Measurements from ENCODE around the gene CDK14. TPM values are rescaled to one million over a fixed set of nuclear protein-coding genes. Genes with fewer than 3 reads are reported as not detected.

Gene CDK14
- total and polyA plus RNA-seq, 5 donors from 2014 or later, result 0.58 to 4.0 (median 2.3) TPM

DNA sequence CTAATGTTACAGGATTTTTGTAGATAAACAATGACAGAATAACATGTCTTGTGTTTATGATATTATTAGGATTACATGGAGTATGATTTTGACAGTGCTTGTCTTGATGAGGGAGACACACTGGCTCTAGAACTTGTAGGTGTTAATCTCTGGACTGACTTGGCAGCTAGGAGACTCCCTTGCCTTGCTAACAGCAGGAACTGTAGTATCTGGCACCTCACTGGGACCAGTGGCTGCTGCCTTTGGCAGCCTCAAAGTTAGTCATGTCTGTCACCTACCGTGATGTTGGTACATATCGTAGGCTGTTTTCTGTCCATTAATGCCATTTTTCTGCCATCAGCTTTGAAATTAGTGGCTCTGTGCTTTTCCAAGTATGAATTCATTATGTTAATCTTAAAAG is 261.5 kb downstream of the CDK14 start:
- no peaks in the 10 kb centered on the region for H3K4me1 Mint-ChIP-seq
- H3K27ac Mint-ChIP-seq, result no peak overlapping the region
- no peak overlapping the region for H3K4me3 Mint-ChIP-seq
- no peaks in the 10 kb centered on the region for H3K27me3 Mint-ChIP-seq
- H3K36me3 Mint-ChIP-seq, result no peaks in the 10 kb centered on the region
- Histone ChIP-seq H3K27me3 (ENCODE audit: control insufficient read depth, insufficient read depth, low read length) (no peaks in the 10 kb centered on the region), H3K36me3 (ENCODE audit: control insufficient read depth, insufficient read depth, low read length) (no peaks in the 10 kb centered on the region), H3K27ac (ENCODE audit: insufficient read depth, low read length, poor library complexity, severe bottlenecking) (no peak overlapping the region), H3K9me3 (ENCODE audit: control insufficient read depth in 2 of 2, low read length in 2 of 2) (no peaks in the 10 kb centered on the region), H3K4me1 (ENCODE audit: control insufficient read depth, insufficient read depth, low read length, poor library complexity, severe bottlenecking) (no peaks in the 10 kb centered on the region), H3K4me3 (ENCODE audit: low read depth, low read length) (no peak overlapping the region)
- ATAC-seq (ENCODE audit: low read depth in 2 of 2), result no peak
- peaks cover 0 to 4% (median 0%) of the 10 kb centered on the region in 7 donors for H3K9me3 Mint-ChIP-seq
- no peak for DNase-seq

DNA sequence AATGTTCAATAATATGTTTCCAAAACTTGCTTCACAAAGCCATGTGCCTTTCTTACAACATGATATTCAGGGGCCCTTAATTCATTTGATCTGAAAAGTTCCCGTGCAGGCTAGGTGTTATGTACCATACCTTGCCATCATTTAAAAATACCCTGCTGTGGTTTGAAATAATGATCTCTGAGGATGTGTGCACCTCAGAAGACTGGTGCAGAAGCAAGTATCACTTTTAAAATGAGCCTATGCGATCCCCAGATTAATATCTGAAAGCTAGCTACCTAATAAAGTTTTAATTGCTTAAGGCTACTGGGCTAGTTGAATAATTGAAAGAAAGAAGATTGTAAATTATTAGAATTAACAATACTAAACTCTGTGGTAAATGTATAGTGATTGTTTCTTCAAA is 262.4 kb downstream of the CDK14 start:
- H3K4me1 ChIP-seq (ENCODE audit: control insufficient read depth, insufficient read depth, low read length, poor library complexity, severe bottlenecking), result no peaks in the 10 kb centered on the region
- H3K9me3 ChIP-seq (ENCODE audit: control insufficient read depth in 2 of 2, low read length in 2 of 2), result no peaks in the 10 kb centered on the region
- no peak overlapping the region for H3K27ac ChIP-seq (ENCODE audit: insufficient read depth, low read length, poor library complexity, severe bottlenecking)
- H3K36me3 ChIP-seq (ENCODE audit: control insufficient read depth, insufficient read depth, low read length), result no peaks in the 10 kb centered on the region
- no peak for ATAC-seq (ENCODE audit: low read depth in 2 of 2)
- Mint-ChIP-seq H3K4me1 (no peaks in the 10 kb centered on the region), H3K4me3 (no peak overlapping the region), H3K27ac (no peak overlapping the region), H3K27me3 (no peaks in the 10 kb centered on the region), H3K36me3 (no peaks in the 10 kb centered on the region), H3K9me3 (peaks cover 0 to 3% (median 0%) of the 10 kb centered on the region in 7 donors)
- H3K4me3 ChIP-seq (ENCODE audit: low read depth, low read length), result no peak overlapping the region
- H3K27me3 ChIP-seq (ENCODE audit: control insufficient read depth, insufficient read depth, low read length), result no peaks in the 10 kb centered on the region
- no peak for DNase-seq

DNA sequence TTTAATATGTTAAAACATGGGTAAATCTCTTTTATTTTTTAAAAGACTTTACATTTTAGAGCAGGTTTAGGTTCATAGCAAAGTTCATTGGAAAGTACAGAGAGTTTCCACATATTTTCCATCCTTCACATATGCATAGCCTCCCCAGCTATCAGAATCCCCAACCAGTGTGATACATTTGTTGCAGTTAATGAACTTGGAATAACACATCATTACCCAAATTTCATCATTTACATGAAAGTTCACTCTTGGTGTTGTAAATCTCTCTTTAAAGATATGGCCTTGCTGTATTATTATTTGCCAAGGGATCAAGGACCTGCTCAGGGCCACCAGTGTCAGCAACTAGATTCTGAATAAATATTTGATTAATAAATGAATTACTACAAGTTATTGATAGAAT is 263.4 kb downstream of the CDK14 start:
- Mint-ChIP-seq H3K4me1 (no peaks in the 10 kb centered on the region), H3K36me3 (no peaks in the 10 kb centered on the region), H3K27ac (no peak overlapping the region), H3K27me3 (no peaks in the 10 kb centered on the region), H3K4me3 (no peak overlapping the region), H3K9me3 (peaks cover 0 to 3% (median 0%) of the 10 kb centered on the region in 7 donors)
- DNase-seq, result no peak
- no peak for ATAC-seq (ENCODE audit: low read depth in 2 of 2)
- no peak overlapping the region for H3K4me3 ChIP-seq (ENCODE audit: low read depth, low read length)
- no peak overlapping the region for H3K27ac ChIP-seq (ENCODE audit: insufficient read depth, low read length, poor library complexity, severe bottlenecking)
- no peaks in the 10 kb centered on the region for H3K36me3 ChIP-seq (ENCODE audit: control insufficient read depth, insufficient read depth, low read length)
- no peaks in the 10 kb centered on the region for H3K4me1 ChIP-seq (ENCODE audit: control insufficient read depth, insufficient read depth, low read length, poor library complexity, severe bottlenecking)
- H3K9me3 ChIP-seq (ENCODE audit: control insufficient read depth in 2 of 2, low read length in 2 of 2), result no peaks in the 10 kb centered on the region
- H3K27me3 ChIP-seq (ENCODE audit: control insufficient read depth, insufficient read depth, low read length), result no peaks in the 10 kb centered on the region

DNA sequence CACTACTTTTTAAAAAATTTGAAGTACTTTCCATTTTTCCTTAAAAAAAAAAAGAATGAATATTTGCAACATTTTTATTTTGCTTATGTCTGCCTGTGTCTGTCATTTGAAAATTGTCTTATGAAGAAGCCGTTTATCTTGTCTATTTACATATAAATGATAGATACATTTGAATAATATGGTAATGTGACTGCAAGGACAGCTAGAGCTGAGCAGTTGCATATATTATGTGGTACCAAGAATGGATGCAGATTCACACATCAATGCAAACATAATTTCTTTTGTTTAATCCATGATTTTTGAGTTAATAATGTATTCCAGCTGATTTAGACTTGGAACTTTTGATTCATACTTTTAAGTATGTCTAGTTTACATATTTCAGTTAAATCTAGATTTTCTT is 268.0 kb downstream of the CDK14 start:
- Histone ChIP-seq H3K27me3 (ENCODE audit: control insufficient read depth, insufficient read depth, low read length) (no peaks in the 10 kb centered on the region), H3K27ac (ENCODE audit: insufficient read depth, low read length, poor library complexity, severe bottlenecking) (no peak overlapping the region), H3K9me3 (ENCODE audit: control insufficient read depth in 2 of 2, low read length in 2 of 2) (no peaks in the 10 kb centered on the region), H3K4me1 (ENCODE audit: control insufficient read depth, insufficient read depth, low read length, poor library complexity, severe bottlenecking) (no peaks in the 10 kb centered on the region), H3K36me3 (ENCODE audit: control insufficient read depth, insufficient read depth, low read length) (no peaks in the 10 kb centered on the region), H3K4me3 (ENCODE audit: low read depth, low read length) (no peak overlapping the region)
- ATAC-seq (ENCODE audit: low read depth in 2 of 2), result no peak
- Mint-ChIP-seq H3K27me3 (no peaks in the 10 kb centered on the region), H3K4me3 (no peak overlapping the region), H3K36me3 (no peaks in the 10 kb centered on the region), H3K27ac (no peak overlapping the region), H3K4me1 (no peaks in the 10 kb centered on the region), H3K9me3 (peaks cover 0 to 4% (median 0%) of the 10 kb centered on the region in 7 donors)
- DNase-seq, result no peak

DNA sequence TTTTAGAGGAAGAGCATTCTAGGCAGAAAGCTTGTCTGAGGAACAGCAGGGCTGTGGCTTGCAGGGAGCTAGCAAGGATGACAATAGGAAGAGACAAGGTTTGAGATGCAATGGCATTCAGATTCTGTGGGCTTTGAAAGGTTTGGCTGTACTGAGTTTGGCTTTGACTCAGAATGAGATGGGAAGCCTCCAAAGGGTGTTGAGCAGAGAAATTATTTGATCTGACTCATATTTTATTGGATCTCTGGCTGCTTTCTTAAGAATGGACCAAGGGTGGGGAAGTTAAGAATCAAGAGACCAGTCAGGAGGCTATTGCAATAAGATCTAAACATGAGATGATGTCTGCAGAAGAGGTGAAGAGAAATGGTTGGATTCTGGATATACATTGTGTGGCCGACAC is 273.2 kb downstream of the CDK14 start:
- Histone ChIP-seq H3K36me3 (ENCODE audit: control insufficient read depth, insufficient read depth, low read length) (no peaks in the 10 kb centered on the region), H3K27me3 (ENCODE audit: control insufficient read depth, insufficient read depth, low read length) (no peaks in the 10 kb centered on the region), H3K4me1 (ENCODE audit: control insufficient read depth, insufficient read depth, low read length, poor library complexity, severe bottlenecking) (no peaks in the 10 kb centered on the region), H3K4me3 (ENCODE audit: low read depth, low read length) (no peak overlapping the region), H3K27ac (ENCODE audit: insufficient read depth, low read length, poor library complexity, severe bottlenecking) (no peak overlapping the region), H3K9me3 (ENCODE audit: control insufficient read depth in 2 of 2, low read length in 2 of 2) (no peaks in the 10 kb centered on the region)
- Mint-ChIP-seq H3K36me3 (no peaks in the 10 kb centered on the region), H3K27ac (no peak overlapping the region), H3K4me3 (no peak overlapping the region), H3K9me3 (peaks cover 0 to 4% (median 3%) of the 10 kb centered on the region in 7 donors), H3K27me3 (no peaks in the 10 kb centered on the region), H3K4me1 (no peaks in the 10 kb centered on the region)
- ATAC-seq (ENCODE audit: low read depth in 2 of 2), result no peak
- DNase-seq, result no peak

DNA sequence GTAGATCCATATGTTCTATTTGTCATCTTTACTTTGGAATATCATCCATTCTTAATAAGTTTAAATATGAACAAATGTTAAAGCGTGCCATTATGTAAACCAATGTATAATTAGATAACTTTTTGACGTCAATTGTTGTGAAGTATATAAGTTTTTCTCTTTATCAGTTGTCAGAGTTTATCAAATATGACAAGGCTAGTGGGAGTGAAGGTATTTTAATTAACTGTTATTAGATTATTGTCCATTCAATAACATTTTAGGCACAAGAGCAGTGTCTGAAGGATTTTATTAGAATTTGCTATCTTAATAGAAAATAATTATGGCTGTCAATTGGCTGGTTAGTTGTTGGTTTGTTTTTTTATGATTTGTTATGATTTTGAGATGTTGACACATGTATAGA is 280.6 kb downstream of the CDK14 start:
- Histone ChIP-seq H3K27me3 (ENCODE audit: control insufficient read depth, insufficient read depth, low read length) (no peaks in the 10 kb centered on the region), H3K4me1 (ENCODE audit: control insufficient read depth, insufficient read depth, low read length, poor library complexity, severe bottlenecking) (no peaks in the 10 kb centered on the region), H3K27ac (ENCODE audit: insufficient read depth, low read length, poor library complexity, severe bottlenecking) (no peak overlapping the region), H3K9me3 (ENCODE audit: control insufficient read depth in 2 of 2, low read length in 2 of 2) (no peaks in the 10 kb centered on the region), H3K4me3 (ENCODE audit: low read depth, low read length) (no peak overlapping the region), H3K36me3 (ENCODE audit: control insufficient read depth, insufficient read depth, low read length) (no peaks in the 10 kb centered on the region)
- DNase-seq (no peak), ATAC-seq (ENCODE audit: low read depth in 2 of 2) (no peak)
- peaks cover 5% of the 10 kb centered on the region for H3K36me3 Mint-ChIP-seq
- H3K9me3 Mint-ChIP-seq, result peaks cover 0 to 8% (median 3%) of the 10 kb centered on the region in 7 donors
- no peaks in the 10 kb centered on the region for H3K4me1 Mint-ChIP-seq
- H3K27ac Mint-ChIP-seq, result no peak overlapping the region
- H3K27me3 Mint-ChIP-seq, result no peaks in the 10 kb centered on the region
- H3K4me3 Mint-ChIP-seq, result no peak overlapping the region

DNA sequence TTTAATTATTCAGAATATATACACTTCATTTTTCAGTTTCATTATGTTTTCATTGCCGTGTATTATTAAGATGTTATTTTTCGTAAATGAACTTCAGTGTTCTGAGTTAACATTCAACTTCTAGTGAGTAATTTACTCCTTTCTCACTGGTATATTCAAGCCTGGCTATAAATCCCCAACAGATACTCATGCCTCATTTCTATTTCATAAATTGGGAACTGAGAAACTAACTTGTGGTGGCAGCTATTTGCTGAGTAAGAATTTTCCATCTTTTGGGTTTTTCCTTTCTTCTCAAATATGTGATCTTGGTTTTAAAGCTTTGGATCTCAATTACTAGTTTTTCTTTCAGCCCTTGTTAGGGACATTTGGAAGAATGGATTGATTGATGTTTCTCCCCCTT is 281.1 kb downstream of the CDK14 start:
- Mint-ChIP-seq H3K36me3 (peaks cover 5% of the 10 kb centered on the region), H3K4me3 (no peak overlapping the region), H3K9me3 (peaks cover 0 to 8% (median 3%) of the 10 kb centered on the region in 7 donors), H3K4me1 (no peaks in the 10 kb centered on the region), H3K27ac (no peak overlapping the region), H3K27me3 (no peaks in the 10 kb centered on the region)
- no peaks in the 10 kb centered on the region for H3K36me3 ChIP-seq (ENCODE audit: control insufficient read depth, insufficient read depth, low read length)
- H3K4me1 ChIP-seq (ENCODE audit: control insufficient read depth, insufficient read depth, low read length, poor library complexity, severe bottlenecking), result no peaks in the 10 kb centered on the region
- no peaks in the 10 kb centered on the region for H3K9me3 ChIP-seq (ENCODE audit: control insufficient read depth in 2 of 2, low read length in 2 of 2)
- no peak overlapping the region for H3K4me3 ChIP-seq (ENCODE audit: low read depth, low read length)
- DNase-seq, result no peak
- no peak for ATAC-seq (ENCODE audit: low read depth in 2 of 2)
- H3K27me3 ChIP-seq (ENCODE audit: control insufficient read depth, insufficient read depth, low read length), result no peaks in the 10 kb centered on the region
- no peak overlapping the region for H3K27ac ChIP-seq (ENCODE audit: insufficient read depth, low read length, poor library complexity, severe bottlenecking)

DNA sequence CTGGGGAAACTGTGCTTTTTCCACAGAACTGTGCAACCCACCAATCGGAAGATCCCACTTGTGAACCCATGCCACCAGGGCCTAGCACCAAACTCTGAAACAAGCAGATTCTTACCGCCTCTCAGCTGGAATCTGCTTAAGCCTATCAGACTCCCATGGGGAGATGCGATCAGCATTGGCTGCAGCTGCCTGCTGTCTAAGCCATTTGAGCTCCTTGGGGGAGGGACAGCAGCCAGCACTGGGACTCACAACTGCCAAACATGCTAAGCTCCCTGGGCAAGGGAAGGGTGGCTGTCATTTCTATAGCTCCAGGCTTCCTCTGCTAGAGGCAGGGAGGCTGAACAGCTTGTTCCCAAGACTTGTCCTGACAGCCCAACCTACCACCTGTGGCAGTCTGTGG is 283.8 kb downstream of the CDK14 start:
- Mint-ChIP-seq H3K4me1 (peaks cover 0 to 6% (median 0%) of the 10 kb centered on the region in 4 donors), H3K4me3 (no peak overlapping the region), H3K27ac (no peak overlapping the region), H3K27me3 (no peaks in the 10 kb centered on the region), H3K9me3 (peaks cover 0 to 10% (median 3%) of the 10 kb centered on the region in 7 donors), H3K36me3 (peaks cover 5% of the 10 kb centered on the region)
- no peak overlapping the region for H3K27ac ChIP-seq (ENCODE audit: insufficient read depth, low read length, poor library complexity, severe bottlenecking)
- ATAC-seq (ENCODE audit: low read depth in 2 of 2) (no peak), DNase-seq (no peak)
- no peak overlapping the region for H3K4me3 ChIP-seq (ENCODE audit: low read depth, low read length)
- H3K4me1 ChIP-seq (ENCODE audit: control insufficient read depth, insufficient read depth, low read length, poor library complexity, severe bottlenecking), result no peaks in the 10 kb centered on the region
- H3K9me3 ChIP-seq (ENCODE audit: control insufficient read depth in 2 of 2, low read length in 2 of 2), result no peaks in the 10 kb centered on the region
- no peaks in the 10 kb centered on the region for H3K27me3 ChIP-seq (ENCODE audit: control insufficient read depth, insufficient read depth, low read length)
- H3K36me3 ChIP-seq (ENCODE audit: control insufficient read depth, insufficient read depth, low read length), result no peaks in the 10 kb centered on the region
